Measurements from ENCODE around the gene PCDHA10.
A peak's percentile ranks its signal among the peaks of the same experiment; 100 is the strongest.
"Not testable (repeated sequence)": the region's sequence is repeated elsewhere in the genome, so short reads cannot be mapped to it uniquely, and the experiment has no call there.

The PCDHA10 gene

GRCh38 chr5:140822281-140822629 lies 33.4 kb upstream of the PCDHA10 start:
- no peak for TF ChIP-seq CTCF (IDR thresholded peaks at IDR 0.05; ENCODE audit: extremely low read depth, insufficient read depth, missing control alignments)
- DNase-seq (ENCODE audit: low spot score) = no peak
- in situ Hi-C loops (cut with MboI; ENCODE audit: low pct_unique_long_range_greater_than_20kb, low sequenced_read_pairs, unreplicated experiment) = no loop called here

- DNase-seq (ENCODE audit: low spot score); in situ Hi-C loops (cut with MboI; ENCODE audit: low pct_unique_long_range_greater_than_20kb, low sequenced_read_pairs, unreplicated experiment): not testable (repeated sequence)
These were observed 32.7 kb upstream of the PCDHA10 start for GRCh38 chr5:140822969-140823368.

GRCh38 chr5:140823475-140823874 lies 32.2 kb upstream of the PCDHA10 start:
- in situ Hi-C loops (cut with MboI; ENCODE audit: low pct_unique_long_range_greater_than_20kb, low sequenced_read_pairs, unreplicated experiment) = no loop called here
- no peak for DNase-seq (ENCODE audit: low spot score)
- TF ChIP-seq CTCF (IDR thresholded peaks at IDR 0.05; ENCODE audit: extremely low read depth, insufficient read depth, missing control alignments) = no peak

- DNase-seq (ENCODE audit: low spot score) = no peak
- in situ Hi-C loops (cut with MboI; ENCODE audit: low pct_unique_long_range_greater_than_20kb, low sequenced_read_pairs, unreplicated experiment) = no loop called here
- TF ChIP-seq CTCF (IDR thresholded peaks at IDR 0.05; ENCODE audit: extremely low read depth, insufficient read depth, missing control alignments) = no peak
These were observed 27.9 kb upstream of the PCDHA10 start, which contains the start of gene PCDHA6 for GRCh38 chr5:140827704-140828361. Gene PCDHA6 (plus strand): TSS chr5:140827960. CDS start chr5:140828092, 132 bp downstream.

- in situ Hi-C loops (cut with MboI; ENCODE audit: low pct_unique_long_range_greater_than_20kb, low sequenced_read_pairs, unreplicated experiment) = no loop called here
- no peak for TF ChIP-seq CTCF (IDR thresholded peaks at IDR 0.05; ENCODE audit: extremely low read depth, insufficient read depth, missing control alignments)
- no peak for DNase-seq (ENCODE audit: low spot score)
These were observed 27.3 kb upstream of the PCDHA10 start for GRCh38 chr5:140828362-140828737.

- in situ Hi-C loops (cut with MboI; ENCODE audit: low pct_unique_long_range_greater_than_20kb, low sequenced_read_pairs, unreplicated experiment); DNase-seq (ENCODE audit: low spot score): not testable (repeated sequence)
These were observed 25.9 kb upstream of the PCDHA10 start for GRCh38 chr5:140829511-140830501.

GRCh38 chr5:140833993-140834392 lies 21.7 kb upstream of the PCDHA10 start, which contains the start of gene PCDHA7:
Gene PCDHA7 (plus strand): TSS chr5:140834269. CDS start chr5:140834384, 115 bp downstream.
- in situ Hi-C loops (cut with MboI; ENCODE audit: low pct_unique_long_range_greater_than_20kb, low sequenced_read_pairs, unreplicated experiment) = no loop called here
- DNase-seq (ENCODE audit: low spot score) = no peak
- peak; percentile 16 for TF ChIP-seq CTCF (IDR thresholded peaks at IDR 0.05; ENCODE audit: extremely low read depth, insufficient read depth, missing control alignments)

GRCh38 chr5:140834439-140835008 lies 21.2 kb upstream of the PCDHA10 start:
- in situ Hi-C loops (cut with MboI; ENCODE audit: low pct_unique_long_range_greater_than_20kb, low sequenced_read_pairs, unreplicated experiment); DNase-seq (ENCODE audit: low spot score): not testable (repeated sequence)
